HepG2 (cell line): ENCODE data around the gene ELP1. TPM values are rescaled to one million over a fixed set of nuclear protein-coding genes. Genes with fewer than 3 reads are reported as not detected.
A peak's percentile ranks its signal among the peaks of the same experiment; 100 is the strongest.

ENCODE experiments used
- ATAC-seq: fragments of 200-7000 bp; cut with Tn5 transposase; 3 replicates; pipeline ENCODE4 v1.9.1; 2020; ENCODE audit warnings: mild to moderate bottlenecking, moderate library complexity
- BruUV-seq: library from RNA; stranded (reverse); fragments of 400-500 nt; replicated peaks from 2 replicates; lab custom pipeline; 2021; lab: Mats Ljungman, UMichigan
- CTCF ChIA-PET: fragments of 300-600 bp; formaldehyde crosslinking; extraction: SDS; loops from one replicate; lab custom pipeline; 2021; ENCODE audit warnings: low total read pairs, inconsistent platforms, low intra/inter-chr PET ratio; lab: Yijun Ruan, JAX
- POLR2A ChIA-PET: fragments of 350-600 bp; sonication (Branson Sonifier 250); formaldehyde crosslinking; loops from one replicate; lab custom pipeline; 2020; ENCODE audit warnings: antibody characterized with exemption, inconsistent platforms; lab: Yijun Ruan, JAX
- DNase-seq: peaks from one replicate; pipeline ENCODE4 v3.0.0-alpha.2; 2015; ENCODE audit warnings: low spot score
- FAIRE-seq: peaks from 3 replicates; lab custom pipeline; 2011; peaks lifted over from hg19 to GRCh38; lab: Jason Lieb, UNC
- H2AFZ ChIP-seq: one replicate; pipeline ENCODE4 v1.6.1; 2011; ENCODE audit warnings: low read length, inconsistent platforms
- H3K27ac ChIP-seq: fragments of 300-600 bp; 3 replicates; pipeline ENCODE4 v1.8.0; 2011; ENCODE audit warnings: mixed run types, mild to moderate bottlenecking, mixed read lengths, low read length, inconsistent platforms; ENCODE audit not compliant: insufficient read depth; ENCODE audit errors: extremely low read length
- H3K27me3 ChIP-seq, 2 experiments: fragments of 200-600 bp in 1 of 2; 2 replicates in 1 of 2; 3 replicates in 1 of 2; pipeline versions ENCODE4 v1.6.0 to v1.8.0; 2011; ENCODE audit warnings: low read length in 2 of 2, mild to moderate bottlenecking in 2 of 2, moderate library complexity in 2 of 2, inconsistent platforms in 1 of 2; ENCODE audit not compliant: insufficient read depth in 2 of 2, control insufficient read depth in 1 of 2
- H3K36me3 ChIP-seq, 2 experiments: fragments of 200-600 bp in 1 of 2; replicated peaks in 1 of 2; 2 replicates in 1 of 2; 3 replicates in 1 of 2; pipeline versions ENCODE4 v1.5.1 to v1.8.0; 2011; ENCODE audit warnings: low read length in 2 of 2, inconsistent platforms in 1 of 2; ENCODE audit not compliant: insufficient read depth in 2 of 2, control insufficient read depth in 1 of 2
- H3K4me1 ChIP-seq: 2 replicates; pipeline ENCODE4 v1.5.1; 2012; ENCODE audit warnings: low read length, inconsistent platforms; ENCODE audit not compliant: insufficient read depth
- H3K4me2 ChIP-seq: 2 replicates; pipeline ENCODE4 v1.6.0; 2011; ENCODE audit warnings: low read depth, low read length, inconsistent platforms
- H3K4me3 ChIP-seq, 3 experiments: fragments of 200-600 bp in 1 of 3; sonication (generic), shearing (Covaris generic) in 1 of 3; replicated peaks in 1 of 3; 2 replicates each; pipeline ENCODE4 v1.5.1; 2011 to 2016; ENCODE audit warnings: low read length in 3 of 3, inconsistent platforms in 2 of 3, low read depth in 2 of 3, mild to moderate bottlenecking in 2 of 3, control low read depth in 1 of 3, mixed read lengths in 1 of 3; ENCODE audit not compliant: insufficient read depth in 1 of 3
- H3K79me2 ChIP-seq: one replicate; pipeline ENCODE4 v1.6.1; 2011; ENCODE audit warnings: low read length, inconsistent platforms; ENCODE audit not compliant: insufficient read depth
- H3K9ac ChIP-seq: 2 replicates; pipeline ENCODE4 v1.6.0; 2011; ENCODE audit warnings: mild to moderate bottlenecking, low read depth, low read length, inconsistent platforms; ENCODE audit not compliant: insufficient read depth
- H3K9me3 ChIP-seq: 2 replicates; pipeline ENCODE4 v1.5.1; 2012; ENCODE audit warnings: mild to moderate bottlenecking, low read length
- H4K20me1 ChIP-seq: 2 replicates; pipeline ENCODE4 v1.6.0; 2011; ENCODE audit warnings: inconsistent platforms, mild to moderate bottlenecking, low read length, moderate library complexity; ENCODE audit not compliant: insufficient read depth
- AGO2 ChIP-seq: fragments of 200-400 bp; formaldehyde crosslinking; optimal IDR thresholded peaks from 2 replicates; pipeline ENCODE3; 2017; ENCODE audit warnings: mild to moderate bottlenecking, low read depth, low read length, moderate library complexity
- AKNA ChIP-seq: sonication (generic); formaldehyde crosslinking; IDR thresholded peaks from 2 replicates; pipeline ENCODE4 v1.4.0; 2020; ENCODE audit warnings: missing genetic modification reagents, borderline replicate concordance
- MBD4 ChIP-seq: IDR thresholded peaks from 2 replicates; pipeline ENCODE4 v1.6.1; 2012; ENCODE audit warnings: low read length, inconsistent platforms, borderline replicate concordance
- POLR2AphosphoS5 ChIP-seq: IDR thresholded peaks from 2 replicates; pipeline ENCODE4 v1.6.1; 2012; ENCODE audit warnings: low read depth, low read length
- RBFOX2 ChIP-seq: fragments of 200-400 bp; formaldehyde crosslinking; IDR thresholded peaks from 2 replicates; pipeline ENCODE4 v1.6.1; 2017; ENCODE audit warnings: low read depth, mild to moderate bottlenecking, low read length
- ZNF224 ChIP-seq: sonication (generic); formaldehyde crosslinking; IDR thresholded peaks from 2 replicates; pipeline ENCODE4 v1.5.0; 2020; ENCODE audit warnings: mild to moderate bottlenecking, missing genetic modification reagents
- ZSCAN22 ChIP-seq: sonication (generic); formaldehyde crosslinking; IDR thresholded peaks from 2 replicates; pipeline ENCODE4 v1.4.0; 2020; ENCODE audit warnings: mild to moderate bottlenecking, missing genetic modification reagents
- WGBS: methylation state at CpG from one replicate; pipeline ENCODE4 v1.1.6; 2017; ENCODE audit warnings: low lambda C conversion rate; 5-methylcytosine and 5-hydroxymethylcytosine counted together
- in situ Hi-C: cut with HindIII; loops from 2 replicates; pipeline ENCODE4 v1.10.0; 2017; ENCODE audit warnings: low pct_unique_long_range_greater_than_20kb; ENCODE audit not compliant: extremely low pct_ligation_motif_present
- intact Hi-C: fragments of 100-400 bp; cut with micrococcal nuclease; formaldehyde crosslinking; loops from one replicate; pipeline ENCODE4 v1.10.0; 2022; ENCODE audit not compliant: unreplicated experiment
- polyA plus RNA-seq, 8 experiments: library from polyadenylated mRNA; depleted of rRNA in 3 of 8; stranded (reverse) in 7 of 8; unstranded in 1 of 8; fragments of >200 nt; fragmentation: Illumina TruSeq in 4 of 8; extraction: Trizol in 4 of 8; gene quantifications; 2 replicates each; pipeline versions ENCODE4 v1.2.1 to v1.2.3, GENCODE V29; 2011 to 2016; ENCODE audit warnings: low read depth in 4 of 8, missing spikeins in 1 of 8, mixed read lengths in 1 of 8; ENCODE audit not compliant: insufficient read depth in 1 of 8
- total RNA-seq, 5 experiments: library from RNA; depleted of rRNA; stranded (reverse); fragments of >200 nt; fragmentation: Illumina TruSeq; extraction: Trizol; gene quantifications; 2 replicates each; pipeline ENCODE4 v1.2.3, GENCODE V29; 2016; ENCODE audit warnings: low read depth in 1 of 5

The ELP1 gene
- total and polyA plus RNA-seq, 2 of the 13 experiments (the other 11 are each of a cell fraction or from before 2014, with no cell fraction given), result 157 to 275 TPM

DNA sequence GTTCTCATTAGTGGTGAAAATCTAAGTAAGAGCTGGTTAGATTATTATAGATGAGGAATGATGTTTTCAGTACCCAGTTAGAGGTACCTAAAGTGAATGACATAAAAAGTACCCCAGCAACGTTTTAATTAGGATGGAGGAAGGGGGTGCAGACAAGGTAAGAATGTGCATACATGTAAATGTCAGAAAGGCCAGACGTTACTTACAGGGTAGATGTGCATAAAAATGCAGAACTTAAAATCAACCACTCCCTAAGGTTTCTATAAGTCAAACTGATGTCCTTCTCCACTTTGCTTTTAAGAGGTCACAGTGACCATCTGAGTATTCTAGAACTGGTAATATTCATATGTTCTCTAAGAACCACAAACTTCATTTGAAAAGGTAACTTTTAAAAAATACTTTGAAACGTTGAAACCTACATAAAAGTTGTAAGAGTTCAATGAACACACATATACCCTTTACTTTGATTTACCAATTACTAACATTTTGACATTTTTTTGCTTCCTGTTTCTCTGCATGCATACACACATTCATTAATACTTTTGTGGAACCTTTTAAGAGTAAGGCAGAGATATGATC lies 53.1 kb downstream of the ELP1 start:
- WGBS, result 77% methylated on average over 3 of the region's 3 CpGs
- Histone ChIP-seq H3K4me2 (peak overlapping the region; percentile 77), H3K27me3 (no peaks in the 10 kb centered on the region), H3K79me2 (peaks cover 91% of the 10 kb centered on the region), H4K20me1 (peaks cover 9% of the 10 kb centered on the region; the same call in 1 of the 2 replicates), H3K4me1 (peaks cover 88% of the 10 kb centered on the region), H2AFZ (no peak overlapping the region), H3K36me3 (peaks cover 17 to 66% of the 10 kb centered on the region in 2 experiments), H3K9ac (peak overlapping the region; percentile 93), H3K27ac (peak overlapping the region; percentile 99), H3K4me3 (peak overlapping the region in 2 of 3 experiments; percentile 30 to 67; a peak in 2 of 6 replicates), H3K9me3 (no peaks in the 10 kb centered on the region)
- no peak for ATAC-seq
- FAIRE-seq, result no peak
- ChIA-PET POLR2A (interaction anchor here (2.4 kb wide), 1 partner anchor 12 kb away, joined by 6 read pairs; no protein-coding TSS in a partner anchor), CTCF (no interaction called here)
- DNase-seq, result no peak
- BruUV-seq, result no TSS peak
- intact Hi-C loops, result no loop called here
- TF ChIP-seq POLR2AphosphoS5 (0 out of 2 replicates have a peak, but pooled peaks have one; percentile 26), RBFOX2 (peak; percentile 81), ZSCAN22 (CRISPR knock-in tag) (no peak), AGO2 (peak; percentile 64), MBD4 (peak; percentile 18; the same call in 1 of the 2 replicates), AKNA (CRISPR knock-in tag) (no peak), ZNF224 (CRISPR knock-in tag) (no peak)
- in situ Hi-C loops, result no loop called here
